B cell (primary cell): ENCODE data around the gene AMACR.

Experiments used
- EZH2 ChIP-seq: IDR thresholded peaks from 2 replicates; pipeline ENCODE4 v1.6.1; 2012; ENCODE audit warnings: borderline replicate concordance, low read depth, mild to moderate bottlenecking, moderate library complexity, low read length; ENCODE audit not compliant: insufficient read depth, poor library complexity, severe bottlenecking
- TF ChIP-seq, protein P1 (sequence below): fragments of 200-600 bp; IDR thresholded peaks from one replicate; pipeline ENCODE4 v1.8.0; 2022; ENCODE audit warnings: antibody characterized with exemption, mild to moderate bottlenecking

DNA sequence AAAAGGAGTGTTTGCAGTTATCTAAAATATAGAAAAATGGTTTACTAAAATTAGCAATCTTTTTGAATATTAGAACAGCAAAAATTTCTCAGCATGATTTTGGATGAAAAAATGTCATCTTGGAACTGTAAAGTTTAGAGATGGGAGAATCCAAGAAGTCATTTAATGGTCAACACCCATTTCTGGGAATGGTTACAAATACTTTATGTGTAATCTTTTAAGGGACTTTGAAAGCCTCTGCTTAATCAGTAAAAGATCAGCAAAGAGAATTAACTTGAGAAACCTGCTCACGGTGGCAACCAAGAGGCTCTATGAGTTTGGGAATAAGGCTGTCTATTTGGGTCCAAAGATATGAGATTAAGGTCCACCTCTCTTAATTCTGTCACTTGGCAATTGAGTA is 22.2 kb upstream of the AMACR start:
- TF ChIP-seq, protein P1, sequence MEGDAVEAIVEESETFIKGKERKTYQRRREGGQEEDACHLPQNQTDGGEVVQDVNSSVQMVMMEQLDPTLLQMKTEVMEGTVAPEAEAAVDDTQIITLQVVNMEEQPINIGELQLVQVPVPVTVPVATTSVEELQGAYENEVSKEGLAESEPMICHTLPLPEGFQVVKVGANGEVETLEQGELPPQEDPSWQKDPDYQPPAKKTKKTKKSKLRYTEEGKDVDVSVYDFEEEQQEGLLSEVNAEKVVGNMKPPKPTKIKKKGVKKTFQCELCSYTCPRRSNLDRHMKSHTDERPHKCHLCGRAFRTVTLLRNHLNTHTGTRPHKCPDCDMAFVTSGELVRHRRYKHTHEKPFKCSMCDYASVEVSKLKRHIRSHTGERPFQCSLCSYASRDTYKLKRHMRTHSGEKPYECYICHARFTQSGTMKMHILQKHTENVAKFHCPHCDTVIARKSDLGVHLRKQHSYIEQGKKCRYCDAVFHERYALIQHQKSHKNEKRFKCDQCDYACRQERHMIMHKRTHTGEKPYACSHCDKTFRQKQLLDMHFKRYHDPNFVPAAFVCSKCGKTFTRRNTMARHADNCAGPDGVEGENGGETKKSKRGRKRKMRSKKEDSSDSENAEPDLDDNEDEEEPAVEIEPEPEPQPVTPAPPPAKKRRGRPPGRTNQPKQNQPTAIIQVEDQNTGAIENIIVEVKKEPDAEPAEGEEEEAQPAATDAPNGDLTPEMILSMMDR, result no peak
- no peak for TF ChIP-seq EZH2
